MM.1S (cell line): ENCODE results near the gene OPN1MW2.
"Not testable (repeated sequence)": the region's sequence is repeated elsewhere in the genome, so short reads cannot be mapped to it uniquely, and the experiment has no call there.

Experiments used
- DNase-seq: peaks from one replicate; pipeline ENCODE4 v3.0.0-alpha.2; 2015
- H2AFZ ChIP-seq: fragments of 300-600 bp; sonication (generic); 2 replicates; pipeline ENCODE4 v1.6.0; 2016; ENCODE audit warnings: antibody characterized with exemption, low read length
- H3F3A ChIP-seq: fragments of 300-600 bp; sonication (generic); 2 replicates; pipeline ENCODE4 v1.6.1; 2016; ENCODE audit warnings: mild to moderate bottlenecking, antibody characterized with exemption, low read length, moderate library complexity, mixed read lengths; ENCODE audit not compliant: insufficient read depth
- H3K27ac ChIP-seq: fragments of 300-600 bp; sonication (generic); 2 replicates; pipeline ENCODE4 v1.5.1; 2016; ENCODE audit warnings: mild to moderate bottlenecking, low read length
- H3K27me3 ChIP-seq: fragments of 300-600 bp; sonication (generic); replicated peaks from 2 replicates; pipeline ENCODE4 v1.6.0; 2016; ENCODE audit warnings: low read length; ENCODE audit not compliant: insufficient read depth
- H3K36me3 ChIP-seq: fragments of 300-600 bp; sonication (generic); replicated peaks from 2 replicates; pipeline ENCODE4 v1.6.1; 2016; ENCODE audit warnings: mild to moderate bottlenecking, low read length, mixed read lengths; ENCODE audit not compliant: insufficient read depth
- H3K4me1 ChIP-seq: fragments of 300-600 bp; sonication (generic); 2 replicates; pipeline ENCODE4 v1.6.1; 2016; ENCODE audit warnings: low read length, mixed read lengths
- H3K4me2 ChIP-seq: fragments of 300-600 bp; sonication (generic); 2 replicates; pipeline ENCODE4 v1.6.0; 2016; ENCODE audit warnings: low read depth, low read length
- H3K4me3 ChIP-seq: fragments of 300-600 bp; sonication (generic); 2 replicates; pipeline ENCODE4 v1.5.1; 2016; ENCODE audit warnings: low read length, mixed read lengths
- H3K79me2 ChIP-seq: fragments of 300-600 bp; sonication (generic); 2 replicates; pipeline ENCODE4 v1.6.1; 2016; ENCODE audit warnings: mixed run types, low read length, mixed read lengths
- H3K9ac ChIP-seq: fragments of 300-600 bp; sonication (generic); 2 replicates; pipeline ENCODE4 v1.6.1; 2016; ENCODE audit warnings: low read length, mixed read lengths
- H3K9me2 ChIP-seq: fragments of 300-600 bp; sonication (generic); replicated peaks from 2 replicates; pipeline ENCODE4 v1.6.1; 2016; ENCODE audit warnings: mild to moderate bottlenecking, low read length, mixed read lengths; ENCODE audit not compliant: insufficient read depth
- H3K9me3 ChIP-seq: fragments of 300-600 bp; sonication (generic); replicated peaks from 2 replicates; pipeline ENCODE4 v1.6.1; 2016; ENCODE audit warnings: mild to moderate bottlenecking, low read length, mixed read lengths; ENCODE audit not compliant: insufficient read depth
- H4K20me1 ChIP-seq: fragments of 300-600 bp; sonication (generic); 2 replicates; pipeline ENCODE4 v1.6.1; 2016; ENCODE audit warnings: mild to moderate bottlenecking, low read length, moderate library complexity, mixed read lengths; ENCODE audit not compliant: insufficient read depth

OPN1MW2 gene

GRCh38 chrX:154219456-154219855 lies at the start of gene OPN1MW2:
Gene OPN1MW2 (plus strand): TSS chrX:154219756. CDS start chrX:154219816, 60 bp downstream.
- H3K4me2 ChIP-seq, H3K9me3 ChIP-seq, H3K9ac ChIP-seq, H3K27ac ChIP-seq, H4K20me1 ChIP-seq, H3K4me1 ChIP-seq, H3K79me2 ChIP-seq, H2AFZ ChIP-seq, DNase-seq, H3K4me3 ChIP-seq, H3K9me2 ChIP-seq, H3F3A ChIP-seq, H3K27me3 ChIP-seq, H3K36me3 ChIP-seq: not testable (repeated sequence)

GRCh38 chrX:154172535-154172943 lies 47.0 kb upstream of the OPN1MW2 start:
- not testable (repeated sequence) for H3F3A ChIP-seq, DNase-seq, H3K4me3 ChIP-seq, H3K27ac ChIP-seq, H3K4me1 ChIP-seq, H3K9me2 ChIP-seq, H3K9ac ChIP-seq, H3K79me2 ChIP-seq, H4K20me1 ChIP-seq, H3K36me3 ChIP-seq, H2AFZ ChIP-seq, H3K4me2 ChIP-seq, H3K27me3 ChIP-seq, H3K9me3 ChIP-seq

- not testable (repeated sequence) for H3F3A ChIP-seq, H3K27me3 ChIP-seq, H3K27ac ChIP-seq, H3K9ac ChIP-seq, H3K4me2 ChIP-seq, H3K9me3 ChIP-seq, H3K9me2 ChIP-seq, DNase-seq, H3K36me3 ChIP-seq, H2AFZ ChIP-seq, H3K4me1 ChIP-seq, H3K79me2 ChIP-seq, H3K4me3 ChIP-seq, H4K20me1 ChIP-seq
Measured at GRCh38 chrX:154174356-154174755, 45.2 kb upstream of the OPN1MW2 start.

- not testable (repeated sequence) for H3K4me1 ChIP-seq, H3K36me3 ChIP-seq, H3K79me2 ChIP-seq, H3K9me2 ChIP-seq, H4K20me1 ChIP-seq, H3K27me3 ChIP-seq, H3K4me2 ChIP-seq, H3K27ac ChIP-seq, H3F3A ChIP-seq, DNase-seq, H3K9ac ChIP-seq, H3K4me3 ChIP-seq, H2AFZ ChIP-seq, H3K9me3 ChIP-seq
Measured at GRCh38 chrX:154182296-154182695, 37.3 kb upstream of the OPN1MW2 start, which contains the start of gene OPN1MW. Gene OPN1MW (plus strand): TSS chrX:154182596. CDS start chrX:154182678, 82 bp downstream.

GRCh38 chrX:154183794-154184193 lies 35.8 kb upstream of the OPN1MW2 start:
- H3K4me1 ChIP-seq, H3K4me2 ChIP-seq, H3K4me3 ChIP-seq, DNase-seq, H3F3A ChIP-seq, H3K9ac ChIP-seq, H3K9me2 ChIP-seq, H3K27me3 ChIP-seq, H4K20me1 ChIP-seq, H3K27ac ChIP-seq, H3K79me2 ChIP-seq, H3K9me3 ChIP-seq, H2AFZ ChIP-seq, H3K36me3 ChIP-seq: not testable (repeated sequence)

GRCh38 chrX:154192846-154193245 lies 26.7 kb upstream of the OPN1MW2 start:
- H4K20me1 ChIP-seq, H3K9me3 ChIP-seq, H3K79me2 ChIP-seq, H3K9ac ChIP-seq, H2AFZ ChIP-seq, H3K27me3 ChIP-seq, DNase-seq, H3K4me3 ChIP-seq, H3F3A ChIP-seq, H3K36me3 ChIP-seq, H3K4me2 ChIP-seq, H3K27ac ChIP-seq, H3K9me2 ChIP-seq, H3K4me1 ChIP-seq: not testable (repeated sequence)

- H3K4me2 ChIP-seq, DNase-seq, H3K36me3 ChIP-seq, H3K9me2 ChIP-seq, H3K9me3 ChIP-seq, H3K27me3 ChIP-seq, H3F3A ChIP-seq, H3K4me1 ChIP-seq, H3K4me3 ChIP-seq, H2AFZ ChIP-seq, H3K27ac ChIP-seq, H4K20me1 ChIP-seq, H3K79me2 ChIP-seq, H3K9ac ChIP-seq: not testable (repeated sequence)
Measured at GRCh38 chrX:154194316-154194715, 25.2 kb upstream of the OPN1MW2 start.

GRCh38 chrX:154196466-154196865 lies 23.1 kb upstream of the OPN1MW2 start:
- DNase-seq, H3K4me1 ChIP-seq, H4K20me1 ChIP-seq, H3F3A ChIP-seq, H3K9me3 ChIP-seq, H3K27ac ChIP-seq, H3K9ac ChIP-seq, H3K79me2 ChIP-seq, H3K4me3 ChIP-seq, H3K36me3 ChIP-seq, H3K27me3 ChIP-seq, H2AFZ ChIP-seq, H3K4me2 ChIP-seq, H3K9me2 ChIP-seq: not testable (repeated sequence)
